ENCODE measurements around the gene TNIK.
A peak's percentile ranks its signal among the peaks of the same experiment; 100 is the strongest.

- TF ChIP-seq ZNF768 (CRISPR knock-in tag; IDR thresholded peaks at IDR 0.05): no peak
- peak; percentile 13; the same call in 1 of the 2 replicates for TF ChIP-seq CTCF (CRISPR knock-in tag; IDR thresholded peaks at IDR 0.05)
- no peak for TF ChIP-seq EP300 (IDR thresholded peaks at IDR 0.05; ENCODE audit: low read depth in 2 of 2, low read length in 2 of 2)
- no peak for TF ChIP-seq EP300 (CRISPR knock-in tag; IDR thresholded peaks at IDR 0.05; ENCODE audit: borderline replicate concordance)
- no peak for TF ChIP-seq LRRFIP1 (CRISPR knock-in tag; conservative IDR thresholded peaks at IDR 0.05)
- no peak for TF ChIP-seq RNF2 (conservative IDR thresholded peaks at IDR 0.05; ENCODE audit: low read depth)
- no peak for TF ChIP-seq KAT8 (CRISPR knock-in tag; IDR thresholded peaks at IDR 0.05)
These were observed 131.7 kb downstream of the TNIK start for GRCh38 chr3:171328419-171329082.

All from HepG2 (cell line).